Motor neuron (in vitro differentiated cells): ENCODE measurements around the gene KIF25. TPM values are rescaled to one million over a fixed set of nuclear protein-coding genes. Genes with fewer than 3 reads are reported as not detected.
"Not testable (repeated sequence)": the region's sequence is repeated elsewhere in the genome, so short reads cannot be mapped to it uniquely, and the experiment has no call there.

Experiments used
- ATAC-seq, 8 experiments: fragments of 200-7000 bp; cut with Tn5 transposase; replicated peaks in 6 of 8; 2 replicates each; pipeline ENCODE4 v1.8.0; 2021; ENCODE audit warnings: mild to moderate bottlenecking in 8 of 8, moderate library complexity in 8 of 8
- H3K27ac ChIP-seq, 2 donors: fragments of 250-450 bp; sonication (Bioruptor Pico); 2 replicates each; pipeline ENCODE4 v1.9.0; 2021; ENCODE audit warnings: antibody characterized with exemption in 2 of 2, mild to moderate bottlenecking in 2 of 2, moderate library complexity in 1 of 2
- H3K4me1 ChIP-seq, 2 donors: fragments of 250-450 bp; sonication (Bioruptor Pico); replicated peaks in 1 of 2; 2 replicates each; pipeline ENCODE4 v1.6.1; 2021; ENCODE audit warnings: antibody characterized with exemption in 2 of 2, mild to moderate bottlenecking in 2 of 2, moderate library complexity in 1 of 2
- H3K4me3 ChIP-seq, 5 donors: fragments of 250-450 bp; sonication (Bioruptor Pico); 2 replicates each; pipeline ENCODE4 v1.9.0; 2021; ENCODE audit warnings: antibody characterized with exemption in 5 of 5, mild to moderate bottlenecking in 5 of 5, moderate library complexity in 4 of 5
- WGBS, 10 experiments: fragments of 450-650 bp; shearing (Covaris generic); methylation state at CpG; one replicate each; pipeline ENCODE4 v1.0.0; 2022; 5-methylcytosine and 5-hydroxymethylcytosine counted together
- in situ Hi-C, 9 experiments: fragments of 400-800 bp; cut with MboI; loops; one replicate each; pipeline ENCODE4 v1.15.0; 2021; ENCODE audit warnings: low sequenced_read_pairs in 9 of 9, low pct_unique_long_range_greater_than_20kb in 2 of 9; ENCODE audit not compliant: unreplicated experiment in 9 of 9
- total RNA-seq, 8 experiments: library from RNA; unstranded; fragments of 300-600 nt; gene quantifications; 2 replicates each; pipeline versions ENCODE4 v1.2.3 to v1.2.4, GENCODE V29; 2022

Gene KIF25
- total RNA-seq, 8 experiments from 2014 or later = 0.38 to 1.2 (median 0.64) TPM; not detected in 5

GRCh38 chr6:168072261-168072660 lies 74.8 kb downstream of the KIF25 start:
- in situ Hi-C loops = no loop called here
- H3K4me1 ChIP-seq = no peaks in the 10 kb centered on the region

GRCh38 chr6:168072730-168073129 lies 75.3 kb downstream of the KIF25 start:
- no peak overlapping the region for H3K4me3 ChIP-seq
- ATAC-seq = no peak
- in situ Hi-C loops = no loop called here
- no peak overlapping the region for H3K27ac ChIP-seq
- WGBS, 10 experiments = 17 to 90% (median 70%) methylated on average over 2 to 3 of the region's 4 CpGs; no CpG with 5 or more reads in 4 of the 10 experiments
- H3K4me1 ChIP-seq = no peaks in the 10 kb centered on the region

More at GRCh38 chr6:168072261-168072660, 74.8 kb downstream of the KIF25 start:
- ATAC-seq = no peak
- H3K4me3 ChIP-seq = no peak overlapping the region
- WGBS, 10 experiments = 89 to 100% methylated on average over 1 to 8 of the region's 24 CpGs; no CpG with 5 or more reads in 8 of the 10 experiments
- H3K27ac ChIP-seq = no peak overlapping the region

DNA sequence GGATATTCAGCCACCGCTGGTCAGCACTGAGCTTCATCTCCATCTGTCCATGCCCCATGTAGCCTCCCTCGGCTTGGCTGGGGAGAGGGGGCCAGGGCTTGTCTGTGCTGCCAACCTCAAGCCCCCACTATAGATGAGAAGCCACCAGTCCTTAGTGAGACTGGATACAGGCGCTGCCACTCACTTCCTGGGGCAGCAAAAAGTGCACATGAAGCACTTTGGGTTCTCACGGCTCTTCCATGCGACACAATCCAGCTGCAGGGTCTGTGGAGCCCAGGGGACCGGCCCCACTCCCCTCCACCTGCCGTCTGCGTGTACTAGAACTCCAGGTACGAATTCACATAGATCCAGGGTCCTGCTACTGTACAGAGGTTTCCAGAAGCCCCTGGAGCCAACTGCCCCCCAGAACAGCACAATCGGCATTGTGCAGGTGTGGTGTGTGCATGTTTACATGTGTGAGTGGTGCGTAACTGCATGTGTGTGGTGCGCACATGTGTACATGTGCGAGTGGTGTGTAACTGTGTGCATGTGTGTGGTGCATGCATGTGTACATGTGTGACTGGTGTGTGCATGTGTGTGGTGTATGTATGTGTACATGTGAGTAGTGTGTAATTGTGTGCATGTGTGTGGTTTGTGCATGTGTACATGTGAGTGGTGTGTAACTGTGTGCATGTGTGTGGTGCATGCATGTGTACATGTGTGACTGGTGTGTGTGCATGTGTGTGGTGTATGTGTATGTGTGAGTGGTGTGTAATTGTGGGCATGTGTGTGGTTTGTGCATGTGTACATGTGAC lies 76.7 kb downstream of the KIF25 start:
- in situ Hi-C loops = no loop called here
- Histone ChIP-seq H3K27ac (no peak overlapping the region), H3K4me1 (no peaks in the 10 kb centered on the region), H3K4me3 (no peak overlapping the region)
- 50 to 94% (median 68%) methylated on average over 2 to 6 of the region's 13 CpGs; no CpG with 5 or more reads in 5 of the 10 experiments for WGBS, 10 experiments
- ATAC-seq = no peak

DNA sequence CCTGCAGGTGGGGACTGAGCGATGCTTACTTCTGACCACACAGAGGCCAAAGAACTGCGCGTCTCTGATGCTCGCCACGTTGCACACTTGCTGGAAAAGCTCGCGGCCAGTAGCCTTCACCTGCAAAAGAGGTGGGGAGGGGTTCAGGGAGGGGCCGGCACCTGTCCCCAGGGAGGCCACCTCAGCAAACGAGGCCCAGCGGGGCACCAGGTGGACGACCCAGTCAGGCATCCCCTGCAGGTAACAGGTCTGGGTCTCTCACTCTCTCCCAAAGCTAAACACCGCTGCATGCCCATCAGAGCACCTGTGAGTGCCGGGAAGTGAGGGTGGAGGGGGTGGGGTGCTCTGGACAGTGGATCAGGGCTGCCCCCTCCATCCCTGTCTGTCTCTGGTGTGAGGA lies 77.7 kb downstream of the KIF25 start:
- ATAC-seq = no peak
- Histone ChIP-seq H3K27ac (no peak overlapping the region), H3K4me1 (no peaks in the 10 kb centered on the region), H3K4me3 (no peak overlapping the region)
- WGBS, 10 experiments = 100% methylated on average over 1 of the region's 13 CpGs; no CpG with 5 or more reads in 9 of the 10 experiments
- in situ Hi-C loops = no loop called here

DNA sequence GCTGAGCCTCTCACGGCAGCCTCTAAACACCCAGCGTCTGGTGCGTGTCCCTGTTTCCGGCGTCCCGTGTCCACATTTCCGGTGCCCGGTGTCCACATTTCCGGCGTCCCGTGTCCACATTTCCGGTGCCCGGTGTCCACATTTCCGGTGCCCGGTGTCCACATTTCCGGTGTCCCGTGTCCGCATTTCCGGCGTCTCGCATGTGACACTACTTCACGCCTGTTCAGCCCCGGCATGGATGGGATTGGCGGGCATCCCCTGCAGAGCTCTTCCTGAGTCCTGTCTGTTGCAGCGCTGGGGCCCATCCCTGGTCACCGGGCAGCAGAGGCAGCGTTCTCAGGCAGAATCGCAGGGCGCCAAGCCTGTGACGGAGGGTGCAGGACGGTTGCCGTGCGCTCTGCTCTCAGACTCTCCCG lies 78.3 kb downstream of the KIF25 start:
- WGBS, 10 experiments = 60 to 91% (median 86%) methylated on average over 1 to 7 of the region's 34 CpGs; no CpG with 5 or more reads in 6 of the 10 experiments
- Histone ChIP-seq H3K4me3 (no peak overlapping the region), H3K4me1 (no peaks in the 10 kb centered on the region), H3K27ac (no peak overlapping the region)
- ATAC-seq = no peak
- in situ Hi-C loops = no loop called here

- 86 to 100% methylated on average over 1 to 2 of the region's 7 CpGs; no CpG with 5 or more reads in 8 of the 10 experiments for WGBS, 10 experiments
- H3K27ac ChIP-seq, H3K4me3 ChIP-seq, in situ Hi-C loops, H3K4me1 ChIP-seq, ATAC-seq: not testable (repeated sequence)
These were observed 79.9 kb downstream of the KIF25 start for GRCh38 chr6:168077401-168077800.

- WGBS, 10 experiments = 0 to 86% (median 42%) methylated on average over 1 to 6 of the region's 21 CpGs; no CpG with 5 or more reads in 2 of the 10 experiments
- Histone ChIP-seq H3K4me3 (no peak overlapping the region), H3K27ac (no peak overlapping the region), H3K4me1 (peaks cover 0 to 6% of the 10 kb centered on the region in 2 donors)
- peak in 4 of 8 experiments; percentile 13 to 36 (median 26) for ATAC-seq
- in situ Hi-C loops = no loop called here
These were observed 80.9 kb downstream of the KIF25 start for GRCh38 chr6:168078175-168078942.

- Histone ChIP-seq H3K27ac (no peak within 1 kb of the TSS), H3K4me3 (no peak within 1 kb of the TSS), H3K4me1 (peaks cover 0 to 8% of the 10 kb centered on the region in 2 donors)
- 50% methylated on average over 2 of the region's 21 CpGs; no CpG with 5 or more reads in 9 of the 10 experiments for WGBS, 10 experiments
- ATAC-seq = peak in 2 of 8 experiments; percentile 9 to 17
- in situ Hi-C loops = no loop called here
These were observed 81.5 kb downstream of the KIF25 start, which contains the start of gene FRMD1 for GRCh38 chr6:168078943-168079405. Gene FRMD1 (minus strand): TSS chr6:168079212. CDS start chr6:168079094, 118 bp downstream.

DNA sequence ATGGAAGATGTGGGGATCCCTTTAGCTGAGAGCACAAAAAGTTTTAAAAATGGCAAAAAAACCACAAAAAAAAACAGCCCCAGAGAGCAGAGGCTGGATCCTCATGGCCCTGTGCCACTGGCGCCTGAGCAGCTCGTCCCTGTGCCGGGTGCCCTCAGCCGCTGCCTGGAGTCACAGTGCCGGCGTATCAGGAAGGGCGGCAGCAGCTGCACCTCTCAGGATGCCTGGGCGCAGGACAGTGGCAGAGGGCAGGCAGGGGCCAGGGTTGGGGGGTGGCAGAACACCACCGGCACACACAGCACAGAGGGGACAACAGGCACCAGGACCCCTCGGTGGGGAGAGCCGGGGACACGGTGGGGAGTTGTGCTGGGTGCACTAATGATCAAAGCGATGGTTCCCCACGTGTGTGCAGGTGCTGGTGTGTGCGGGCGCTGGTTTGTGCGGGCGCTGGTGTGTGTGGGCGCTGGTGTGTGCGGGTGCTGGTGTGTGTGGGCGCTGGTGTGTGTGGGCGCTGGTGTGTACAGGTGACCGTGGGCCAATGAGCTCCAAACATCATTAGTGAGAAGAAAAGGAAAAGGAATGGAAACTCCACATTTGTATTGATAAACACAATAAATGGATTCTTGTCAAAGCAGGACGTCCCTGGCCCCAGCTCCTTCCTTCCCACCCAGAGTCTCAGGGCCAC lies 83.1 kb downstream of the KIF25 start:
- H3K4me1 ChIP-seq = peaks cover 0 to 8% of the 10 kb centered on the region in 2 donors
- in situ Hi-C loops = no loop called here
- no peak overlapping the region for H3K27ac ChIP-seq
- ATAC-seq = no peak
- 0 to 76% (median 52%) methylated on average over 1 to 5 of the region's 24 CpGs; no CpG with 5 or more reads in 5 of the 10 experiments for WGBS, 10 experiments
- H3K4me3 ChIP-seq = no peak overlapping the region

- WGBS, 10 experiments = 24 to 100% (median 87%) methylated on average over 1 to 12 of the region's 26 CpGs; no CpG with 5 or more reads in 3 of the 10 experiments
- ATAC-seq = no peak
- peaks cover 0 to 8% of the 10 kb centered on the region in 2 donors for H3K4me1 ChIP-seq
- H3K4me3 ChIP-seq = no peak overlapping the region
- in situ Hi-C loops = no loop called here
- H3K27ac ChIP-seq = no peak overlapping the region
These were observed 84.5 kb downstream of the KIF25 start for GRCh38 chr6:168081858-168082546.

DNA sequence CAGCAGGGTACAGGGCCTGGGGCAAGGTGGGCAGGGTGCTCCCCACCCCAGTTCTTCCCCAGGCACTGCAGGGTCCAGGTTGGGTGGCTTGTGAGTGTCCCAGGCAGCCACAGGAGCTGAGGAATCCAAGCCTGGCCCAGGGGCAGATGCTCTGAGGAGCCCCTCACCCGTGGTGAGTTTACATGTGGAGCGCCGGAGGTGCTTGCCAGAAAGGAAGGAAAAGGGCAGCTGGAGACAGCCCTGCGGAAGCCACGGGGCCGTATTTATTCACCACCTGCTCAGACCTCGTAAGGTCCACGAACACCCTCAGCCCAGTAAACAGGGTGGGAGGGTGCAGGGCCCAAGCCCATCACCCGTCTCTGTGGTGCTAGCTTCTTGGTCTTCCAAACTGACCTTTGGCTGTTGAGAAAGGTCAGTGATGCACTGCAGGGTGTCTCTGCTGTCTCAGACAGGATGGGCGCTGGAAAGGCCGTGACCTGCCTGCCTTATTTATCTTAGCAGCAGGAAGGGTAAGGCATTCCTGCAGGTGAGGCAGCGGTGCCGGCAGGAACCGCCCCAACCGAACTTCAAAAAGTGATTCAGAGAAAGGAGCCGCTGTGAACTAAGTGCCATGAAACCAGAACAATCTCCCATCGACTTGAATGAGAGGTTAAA lies 85.5 kb downstream of the KIF25 start:
- no peak for ATAC-seq
- in situ Hi-C loops = no loop called here
- Histone ChIP-seq H3K4me1 (peaks cover 7 to 14% of the 10 kb centered on the region in 2 donors), H3K4me3 (no peak overlapping the region), H3K27ac (no peak overlapping the region)
- WGBS, 10 experiments = 0 to 83% (median 64%) methylated on average over 1 to 14 of the region's 17 CpGs; no CpG with 5 or more reads in 5 of the 10 experiments

- H3K27ac ChIP-seq = no peak overlapping the region
- H3K4me3 ChIP-seq = no peak overlapping the region
- peaks cover 12 to 19% of the 10 kb centered on the region in 2 donors for H3K4me1 ChIP-seq
- WGBS, 10 experiments = 0 to 67% methylated on average over 1 of the region's 5 CpGs; no CpG with 5 or more reads in 8 of the 10 experiments
- ATAC-seq = no peak
- in situ Hi-C loops = no loop called here
These were observed 86.0 kb downstream of the KIF25 start for GRCh38 chr6:168083514-168083885.
